K562 (cell line): ENCODE results near the gene SLC17A9. TPM values are rescaled to one million over a fixed set of nuclear protein-coding genes. Genes with fewer than 3 reads are reported as not detected.

ENCODE experiments used
- BCL6 ChIP-seq: fragments of 250-450 bp; sonication (Bioruptor Pico); IDR thresholded peaks from 2 replicates; pipeline ENCODE4 v1.4.0; 2020
- BCOR ChIP-seq: fragments of 450-650 bp; IDR thresholded peaks from 2 replicates; pipeline ENCODE4 v1.6.1; 2016
- CTCF ChIP-seq, 3 experiments: IDR thresholded peaks in 2 of 3; conservative IDR thresholded peaks in 1 of 3; 2 replicates each; pipeline ENCODE4 v1.5.1; 2011 to 2012; ENCODE audit warnings: low read length in 3 of 3, mild to moderate bottlenecking in 3 of 3, control low read depth in 2 of 3, improper control_type of control experiment in 1 of 3, inconsistent platforms in 1 of 3, low read depth in 1 of 3, mixed read lengths in 1 of 3, moderate library complexity in 1 of 3; ENCODE audit not compliant: insufficient read depth in 2 of 3
- E2F6 ChIP-seq, 2 experiments: IDR thresholded peaks; 2 replicates each; pipeline ENCODE4 v1.6.1; 2011; ENCODE audit warnings: borderline replicate concordance in 1 of 2, control low read depth in 1 of 2, low read depth in 1 of 2, low read length in 1 of 2, mild to moderate bottlenecking in 1 of 2, mixed read lengths in 1 of 2, moderate library complexity in 1 of 2; ENCODE audit not compliant: insufficient read depth in 1 of 2, insufficient read length in 1 of 2, poor library complexity in 1 of 2, severe bottlenecking in 1 of 2; ENCODE audit errors: extremely low read depth in 1 of 2
- IRF1 ChIP-seq: sonication (generic); formaldehyde crosslinking; IDR thresholded peaks from 2 replicates; pipeline ENCODE4 v1.8.0; 2022; ENCODE audit warnings: missing genetic modification reagents, mild to moderate bottlenecking, borderline replicate concordance
- NR2C2 ChIP-seq, 2 experiments: fragments of 200-800 bp in 1 of 2; sonication (Bioruptor generic) in 1 of 2; sonication (generic) in 1 of 2; formaldehyde crosslinking in 1 of 2; IDR thresholded peaks; 2 replicates each; pipeline versions ENCODE4 v1.6.1 to v1.8.0; 2016 to 2022; ENCODE audit warnings: mild to moderate bottlenecking in 1 of 2, missing compliant biosample characterization in 1 of 2, missing genetic modification characterization in 1 of 2, missing genetic modification reagents in 1 of 2
- USF2 ChIP-seq: sonication (generic); formaldehyde crosslinking; IDR thresholded peaks from 2 replicates; pipeline ENCODE4 v1.5.0; 2020; ENCODE audit warnings: missing genetic modification reagents
- polyA plus RNA-seq, 8 experiments: library from polyadenylated mRNA; depleted of rRNA in 4 of 8; stranded (reverse) in 5 of 8; unstranded in 3 of 8; fragments of >200 nt; fragmentation: Nextera tagmentation in 2 of 8; fragmentation: Illumina TruSeq in 1 of 8; extraction: Ambion mirVana in 2 of 8; extraction: Trizol in 1 of 8; gene quantifications; 2 replicates each; pipeline versions ENCODE4 v1.2.1 to v1.2.3, GENCODE V29; 2011 to 2014; ENCODE audit warnings: inconsistent platforms in 1 of 8, missing spikeins in 1 of 8
- total RNA-seq, 7 experiments: library from RNA; depleted of rRNA in 6 of 7; stranded (reverse); fragments of >200 nt in 6 of 7; fragmentation: Illumina TruSeq in 2 of 7; extraction: Trizol in 2 of 7; gene quantifications; 2 replicates each; pipeline versions ENCODE4 v1.2.1 to v1.2.3, GENCODE V29; 2011 to 2021; ENCODE audit warnings: low replicate concordance in 1 of 7

The SLC17A9 gene
- total and polyA plus RNA-seq, 9 of the 15 experiments (the other 6 are each of a cell fraction or from before 2014, with no cell fraction given), result 0.04 to 0.31 TPM; not detected in 7

- TF ChIP-seq USF2, result no peak
- no peak for TF ChIP-seq BCOR
- no peak for TF ChIP-seq E2F6 (IDR thresholded peaks at IDR 0.05; ENCODE audit: borderline replicate concordance in 1 of 2, extremely low read depth in 1 of 2, insufficient read depth in 1 of 2, insufficient read length in 1 of 2, low read depth in 1 of 2, low read length in 1 of 2, poor library complexity in 1 of 2, severe bottlenecking in 1 of 2)
- TF ChIP-seq CTCF (IDR thresholded peaks at IDR 0.05 in 2 of 3, conservative IDR thresholded peaks at IDR 0.05 in 1 of 3; ENCODE audit: insufficient read depth in 2 of 3, low read depth in 1 of 3, low read length in 3 of 3), result no peak
- TF ChIP-seq BCL6 (CRISPR knock-in tag), result no peak
- no peak for TF ChIP-seq IRF1
- TF ChIP-seq NR2C2 (CRISPR knock-in tag; IDR thresholded peaks at IDR 0.05), result no peak
- TF ChIP-seq NR2C2 (tag; IDR thresholded peaks at IDR 0.05), result no peak
Measured at GRCh38 chr20:62994869-62995281, 42.4 kb downstream of the SLC17A9 start (continued).
